ENCODE results near the gene ADISSP. TPM values are rescaled to one million over a fixed set of nuclear protein-coding genes. Genes with fewer than 3 reads are reported as not detected.

The ADISSP gene
- total RNA-seq, 4 donors from 2014 or later = 5.9 to 16.4 (median 9.6) TPM

GRCh38 chr20:3749087-3749688, 18.4 kb downstream of the ADISSP start:
- Histone ChIP-seq H3K36me3 (no peaks in the 10 kb centered on the region), H3K27me3 (peaks cover 8 to 29% (median 22%) of the 10 kb centered on the region in 3 donors), H3K4me3 (no peak overlapping the region), H3K4me1 (no peaks in the 10 kb centered on the region), H3K27ac (no peak overlapping the region), H3K9me3 (no peaks in the 10 kb centered on the region)
- TF ChIP-seq CTCF (IDR thresholded peaks at IDR 0.05 in 4 of 5, conservative IDR thresholded peaks at IDR 0.05 in 1 of 5) = no peak
- TF ChIP-seq POLR2A (IDR thresholded peaks at IDR 0.05) = no peak
- no peak for ATAC-seq
- DNase-seq = no peak
- in situ Hi-C loops (cut with MboI; ENCODE audit: low sequenced_read_pairs in 4 of 4) (no loop called here), intact Hi-C loops (cut with DNase I; ENCODE audit: low total_unique reads) (no loop called here)

DNA sequence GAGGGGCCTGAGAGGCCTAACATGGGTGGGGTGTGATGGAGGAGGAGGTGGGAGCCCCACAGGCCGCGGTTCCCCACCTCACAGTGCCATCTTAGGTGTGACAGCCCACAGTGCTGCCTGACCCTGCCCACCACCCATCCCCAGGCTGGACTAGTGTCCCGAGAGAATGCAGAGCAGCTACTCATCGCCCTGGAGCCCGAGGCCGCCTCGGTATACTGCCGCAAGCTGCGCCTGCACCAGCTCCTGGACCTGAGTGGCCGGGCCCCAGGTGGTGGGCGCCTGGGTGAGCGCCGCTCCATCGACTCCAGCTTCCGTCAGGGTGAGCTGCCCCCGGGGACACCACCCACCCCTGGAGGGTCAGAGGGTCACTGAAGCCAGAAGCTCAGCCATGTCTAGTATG, 19.5 kb downstream of the ADISSP start:
- in situ Hi-C loops (cut with MboI; ENCODE audit: low sequenced_read_pairs in 4 of 4) = no loop called here
- TF ChIP-seq CTCF (IDR thresholded peaks at IDR 0.05 in 4 of 5, conservative IDR thresholded peaks at IDR 0.05 in 1 of 5) (no peak), POLR2A (IDR thresholded peaks at IDR 0.05) (no peak)
- ATAC-seq (no peak), DNase-seq (no peak)
- intact Hi-C loops (cut with DNase I; ENCODE audit: low total_unique reads) = no loop called here
- no peaks in the 10 kb centered on the region for H3K36me3 ChIP-seq
- H3K9me3 ChIP-seq = no peaks in the 10 kb centered on the region
- no peak overlapping the region for H3K4me3 ChIP-seq
- peaks cover 8 to 29% (median 22%) of the 10 kb centered on the region in 3 donors for H3K27me3 ChIP-seq
- H3K27ac ChIP-seq = no peak overlapping the region
- no peaks in the 10 kb centered on the region for H3K4me1 ChIP-seq

GRCh38 chr20:3747471-3747870, 20.1 kb downstream of the ADISSP start:
- TF ChIP-seq CTCF (IDR thresholded peaks at IDR 0.05 in 4 of 5, conservative IDR thresholded peaks at IDR 0.05 in 1 of 5) (no peak), POLR2A (IDR thresholded peaks at IDR 0.05) (no peak)
- peaks cover 8 to 29% (median 22%) of the 10 kb centered on the region in 3 donors for H3K27me3 ChIP-seq
- no peaks in the 10 kb centered on the region for H3K9me3 ChIP-seq
- no peaks in the 10 kb centered on the region for H3K4me1 ChIP-seq
- H3K4me3 ChIP-seq = no peak overlapping the region
- DNase-seq (no peak), ATAC-seq (no peak)
- H3K27ac ChIP-seq = no peak overlapping the region
- in situ Hi-C loops (cut with MboI; ENCODE audit: low sequenced_read_pairs in 4 of 4) = no loop called here
- intact Hi-C loops (cut with DNase I; ENCODE audit: low total_unique reads) = no loop called here
- H3K36me3 ChIP-seq = no peaks in the 10 kb centered on the region

DNA sequence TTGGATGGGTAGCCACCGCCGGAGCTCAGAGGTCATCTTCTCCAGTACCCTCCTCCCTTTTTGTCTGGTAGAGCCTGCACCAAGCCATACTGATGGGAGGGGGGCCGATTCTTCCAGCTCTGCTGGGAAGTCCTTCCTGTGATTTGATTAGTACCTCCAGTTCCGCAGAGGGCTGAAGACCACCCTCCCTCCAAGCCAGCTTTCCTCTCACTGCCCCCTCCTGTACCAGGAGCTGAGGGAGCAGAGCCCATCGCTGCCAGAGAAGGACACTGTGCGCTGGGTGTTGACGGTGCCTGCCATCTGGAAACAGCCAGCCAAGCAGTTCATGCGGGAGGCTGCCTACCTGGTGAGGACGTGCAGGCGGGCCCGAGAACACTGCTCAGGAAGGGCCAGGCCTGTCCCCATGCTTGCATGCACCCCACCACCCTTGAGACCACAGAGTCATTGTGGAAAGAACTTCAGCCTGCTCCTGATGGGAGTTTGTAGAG, 21.8 kb downstream of the ADISSP start:
- no peaks in the 10 kb centered on the region for H3K4me1 ChIP-seq
- no peak for TF ChIP-seq CTCF (IDR thresholded peaks at IDR 0.05 in 4 of 5, conservative IDR thresholded peaks at IDR 0.05 in 1 of 5)
- TF ChIP-seq POLR2A (IDR thresholded peaks at IDR 0.05) = no peak
- H3K27ac ChIP-seq = no peak overlapping the region
- no peak overlapping the region for H3K4me3 ChIP-seq
- H3K9me3 ChIP-seq = no peaks in the 10 kb centered on the region
- DNase-seq (no peak), ATAC-seq (no peak)
- H3K36me3 ChIP-seq = no peaks in the 10 kb centered on the region
- intact Hi-C loops (cut with DNase I; ENCODE audit: low total_unique reads) (no loop called here), in situ Hi-C loops (cut with MboI; ENCODE audit: low sequenced_read_pairs in 4 of 4) (no loop called here)
- H3K27me3 ChIP-seq = peaks cover 6 to 22% (median 20%) of the 10 kb centered on the region in 3 donors
